Adipocyte (in vitro differentiated cells): ENCODE data around the gene TECPR1.

ENCODE experiments used
- DNase-seq: peaks from one replicate; pipeline ENCODE4 v3.0.0-alpha.2; 2015; ENCODE audit warnings: low read depth
- H3K27me3 ChIP-seq: replicated peaks from 2 replicates; pipeline ENCODE4 v1.7.0; 2013; ENCODE audit warnings: mild to moderate bottlenecking, low read length, moderate library complexity; ENCODE audit not compliant: control insufficient read depth, insufficient read depth
- H3K36me3 ChIP-seq: 2 replicates; pipeline ENCODE4 v1.7.0; 2013; ENCODE audit warnings: low read length, mild to moderate bottlenecking, moderate library complexity; ENCODE audit not compliant: control insufficient read depth, insufficient read depth, severe bottlenecking
- H3K4me1 ChIP-seq: 2 replicates; pipeline ENCODE4 v1.7.0; 2013; ENCODE audit warnings: mild to moderate bottlenecking, low read length, moderate library complexity; ENCODE audit not compliant: control insufficient read depth, insufficient read depth
- H3K4me3 ChIP-seq: 2 replicates; pipeline ENCODE4 v1.7.0; 2013; ENCODE audit warnings: mild to moderate bottlenecking, low read length, moderate library complexity
- H3K9ac ChIP-seq: 2 replicates; pipeline ENCODE4 v1.7.0; 2013; ENCODE audit warnings: mild to moderate bottlenecking, low read length, moderate library complexity
- H3K9me3 ChIP-seq: 2 replicates; pipeline ENCODE4 v1.7.0; 2013; ENCODE audit warnings: mild to moderate bottlenecking, low read length, moderate library complexity; ENCODE audit not compliant: control insufficient read depth

Gene TECPR1

GRCh38 chr7:98281757-98282606 is 29.9 kb upstream of the TECPR1 start:
- H3K4me3 ChIP-seq = peak overlapping the region; percentile 91
- peak; percentile 16 for DNase-seq
- H3K9ac ChIP-seq = peak overlapping the region; percentile 93

GRCh38 chr7:98280791-98281756 is 29.0 kb upstream of the TECPR1 start, which contains the start of gene BRI3:
Gene BRI3, plus strand, starts transcription at chr7:98281686. Its CDS starts 110 bp downstream, at chr7:98281796.
- peak within 1 kb of the TSS; percentile 91 for H3K4me3 ChIP-seq
- H3K27me3 ChIP-seq = no peaks in the 10 kb centered on the region
- H3K4me1 ChIP-seq = peaks cover 42% of the 10 kb centered on the region
- peak; percentile 98 for DNase-seq
- H3K9ac ChIP-seq = peak within 1 kb of the TSS; percentile 93
- H3K36me3 ChIP-seq = peaks cover 4% of the 10 kb centered on the region
- no peaks in the 10 kb centered on the region for H3K9me3 ChIP-seq

More at GRCh38 chr7:98281757-98282606, 29.9 kb upstream of the TECPR1 start:
- Histone ChIP-seq H3K9me3 (no peaks in the 10 kb centered on the region), H3K4me1 (peaks cover 44% of the 10 kb centered on the region), H3K27me3 (no peaks in the 10 kb centered on the region), H3K36me3 (peaks cover 4% of the 10 kb centered on the region)

- Histone ChIP-seq H3K4me3 (peak overlapping the region; percentile 81), H3K9me3 (no peaks in the 10 kb centered on the region), H3K4me1 (peaks cover 38% of the 10 kb centered on the region), H3K36me3 (peaks cover 4% of the 10 kb centered on the region), H3K27me3 (no peaks in the 10 kb centered on the region), H3K9ac (peak overlapping the region; percentile 88)
- DNase-seq = no peak
Observed at GRCh38 chr7:98280296-98280695, 28.3 kb upstream of the TECPR1 start.

- Histone ChIP-seq H3K9ac (no peak overlapping the region), H3K9me3 (no peaks in the 10 kb centered on the region), H3K36me3 (peaks cover 4% of the 10 kb centered on the region), H3K4me1 (peaks cover 26% of the 10 kb centered on the region), H3K4me3 (no peak overlapping the region), H3K27me3 (no peaks in the 10 kb centered on the region)
- no peak for DNase-seq
Observed at GRCh38 chr7:98278936-98279335, 26.9 kb upstream of the TECPR1 start.

- Histone ChIP-seq H3K4me1 (peaks cover 21% of the 10 kb centered on the region), H3K4me3 (no peak overlapping the region), H3K36me3 (peaks cover 4% of the 10 kb centered on the region), H3K9me3 (no peaks in the 10 kb centered on the region), H3K9ac (no peak overlapping the region), H3K27me3 (no peaks in the 10 kb centered on the region)
- DNase-seq = no peak
Observed at GRCh38 chr7:98278408-98278807, 26.4 kb upstream of the TECPR1 start.

- Histone ChIP-seq H3K4me3 (no peak overlapping the region), H3K9me3 (no peaks in the 10 kb centered on the region), H3K9ac (peak overlapping the region; percentile 5), H3K4me1 (peaks cover 17% of the 10 kb centered on the region), H3K36me3 (no peaks in the 10 kb centered on the region), H3K27me3 (no peaks in the 10 kb centered on the region)
- peak; percentile 83 for DNase-seq
Observed at GRCh38 chr7:98276241-98276761, 24.3 kb upstream of the TECPR1 start.

GRCh38 chr7:98267303-98267702 is 15.3 kb upstream of the TECPR1 start:
- no peaks in the 10 kb centered on the region for H3K9me3 ChIP-seq
- peaks cover 5% of the 10 kb centered on the region for H3K4me1 ChIP-seq
- DNase-seq = no peak
- no peaks in the 10 kb centered on the region for H3K27me3 ChIP-seq
- H3K36me3 ChIP-seq = no peaks in the 10 kb centered on the region
- no peak overlapping the region for H3K4me3 ChIP-seq
- no peak overlapping the region for H3K9ac ChIP-seq

GRCh38 chr7:98266840-98267239 is 14.8 kb upstream of the TECPR1 start:
- Histone ChIP-seq H3K4me3 (no peak overlapping the region), H3K4me1 (peaks cover 5% of the 10 kb centered on the region), H3K27me3 (no peaks in the 10 kb centered on the region), H3K9me3 (no peaks in the 10 kb centered on the region), H3K36me3 (no peaks in the 10 kb centered on the region), H3K9ac (no peak overlapping the region)
- peak; percentile 68 for DNase-seq

- H3K36me3 ChIP-seq = peaks cover 5% of the 10 kb centered on the region
- H3K4me3 ChIP-seq = no peak overlapping the region
- no peaks in the 10 kb centered on the region for H3K9me3 ChIP-seq
- H3K4me1 ChIP-seq = peaks cover 5% of the 10 kb centered on the region
- DNase-seq = peak; percentile 24
- H3K27me3 ChIP-seq = no peaks in the 10 kb centered on the region
- peak overlapping the region; percentile 29 for H3K9ac ChIP-seq
Observed at GRCh38 chr7:98265841-98266271, 13.8 kb upstream of the TECPR1 start.

- Histone ChIP-seq H3K9me3 (no peaks in the 10 kb centered on the region), H3K4me1 (peaks cover 7% of the 10 kb centered on the region), H3K9ac (no peak overlapping the region), H3K4me3 (no peak overlapping the region), H3K27me3 (no peaks in the 10 kb centered on the region), H3K36me3 (peaks cover 15% of the 10 kb centered on the region)
- no peak for DNase-seq
Observed at GRCh38 chr7:98257701-98258100, 5.7 kb upstream of the TECPR1 start.

- Histone ChIP-seq H3K36me3 (peaks cover 14% of the 10 kb centered on the region), H3K4me3 (no peak overlapping the region), H3K9ac (no peak overlapping the region), H3K4me1 (peaks cover 10% of the 10 kb centered on the region), H3K27me3 (no peaks in the 10 kb centered on the region), H3K9me3 (no peaks in the 10 kb centered on the region)
- DNase-seq = no peak
Observed at GRCh38 chr7:98256431-98256830, 4.4 kb upstream of the TECPR1 start.
